ENCODE results near the gene RYR2. TPM values are rescaled to one million over a fixed set of nuclear protein-coding genes. Genes with fewer than 3 reads are reported as not detected.

RYR2 gene
- total RNA-seq, 1 experiment from 2014 or later, result 3.4 TPM

- Histone ChIP-seq H3T11ph (ENCODE audit: low read length) (no peak overlapping the region), H3K18ac (ENCODE audit: insufficient read length, low read depth, low read length) (no peak overlapping the region), H3K4me2 (ENCODE audit: insufficient read depth, insufficient read length, low read length) (no peak overlapping the region), H3K23ac (ENCODE audit: insufficient read length, low read depth, low read length) (no peak overlapping the region), H4K91ac (ENCODE audit: insufficient read length, low read depth, low read length) (no peak overlapping the region), H2BK15ac (ENCODE audit: low read depth, low read length) (no peak overlapping the region), H4K5ac (ENCODE audit: insufficient read length, low read depth, low read length) (no peak overlapping the region), H2AK5ac (ENCODE audit: insufficient read length, low read length) (no peak overlapping the region), H3K9me3 (ENCODE audit: control insufficient read depth, low read depth, low read length) (no peaks in the 10 kb centered on the region), H2BK12ac (ENCODE audit: insufficient read length, low read depth, low read length) (no peak overlapping the region), H3K27ac (ENCODE audit: insufficient read length, low read depth, low read length) (no peak overlapping the region), H4K8ac (replicated peaks; ENCODE audit: insufficient read length, low read depth, low read length) (no peak overlapping the region), H4K20me1 (ENCODE audit: control insufficient read depth, insufficient read depth, insufficient read length) (no peaks in the 10 kb centered on the region), H2BK20ac (ENCODE audit: low read depth, low read length, poor library complexity, severe bottlenecking) (no peak overlapping the region), H3K4ac (ENCODE audit: low read depth, low read length) (no peak overlapping the region), H2BK120ac (ENCODE audit: low read depth, low read length, poor library complexity, severe bottlenecking) (no peak overlapping the region), H3K27me3 (ENCODE audit: insufficient read depth, low read length) (no peaks in the 10 kb centered on the region), H3K56ac (ENCODE audit: insufficient read length, low read depth, low read length) (no peak overlapping the region), H3K14ac (ENCODE audit: insufficient read depth, low read length) (no peak overlapping the region), H2BK5ac (ENCODE audit: insufficient read length, low read length) (no peak overlapping the region), H2AFZ (ENCODE audit: low read length) (no peak overlapping the region), H3K23me2 (ENCODE audit: insufficient read length, low read depth, low read length, poor library complexity, severe bottlenecking) (no peaks in the 10 kb centered on the region), H3K79me1 (ENCODE audit: insufficient read depth, low read depth, low read length, poor library complexity, severe bottlenecking) (no peaks in the 10 kb centered on the region), H3K79me2 (ENCODE audit: insufficient read depth, low read length) (no peaks in the 10 kb centered on the region), H3K4me1 (ENCODE audit: insufficient read depth, low read length) (no peaks in the 10 kb centered on the region), H3K9ac (ENCODE audit: extremely low read depth, insufficient read length, low read length) (no peak overlapping the region)
- Mint-ChIP-seq H3K27ac (no peak overlapping the region), H3K4me1 (peaks cover 20 to 35% of the 10 kb centered on the region in 2 experiments), H3K9me3 (no peaks in the 10 kb centered on the region), H3K27me3 (ENCODE audit: low read depth) (no peaks in the 10 kb centered on the region), H3K36me3 (ENCODE audit: insufficient read depth in 1 of 3, low read depth in 3 of 3) (no peaks in the 10 kb centered on the region), H3K4me3 (no peak overlapping the region)
- WGBS (ENCODE audit: extremely low coverage, insufficient read length, low lambda C conversion rate), result no CpG with 5 or more reads among the region's 1 CpG
- no peak for TF ChIP-seq CTCF (conservative IDR thresholded peaks at IDR 0.05)
- no peak for DNase-seq
These were observed 124.1 kb downstream of the RYR2 start for GRCh38 chr1:237166086-237166485.
